Activated CD4-positive, alpha-beta T cell treated with anti-CD3 and anti-CD28 coated beads, Interleukin-2, amount 50 U/mL, for 1 hour (primary cell): Measurements from ENCODE around the gene CCT6A.
"Not testable (repeated sequence)": the region's sequence is repeated elsewhere in the genome, so short reads cannot be mapped to it uniquely, and the experiment has no call there.

Source experiments
- DNase-seq: peaks from one replicate; pipeline ENCODE4 v3.0.0-alpha.2; 2020

CCT6A gene

DNA sequence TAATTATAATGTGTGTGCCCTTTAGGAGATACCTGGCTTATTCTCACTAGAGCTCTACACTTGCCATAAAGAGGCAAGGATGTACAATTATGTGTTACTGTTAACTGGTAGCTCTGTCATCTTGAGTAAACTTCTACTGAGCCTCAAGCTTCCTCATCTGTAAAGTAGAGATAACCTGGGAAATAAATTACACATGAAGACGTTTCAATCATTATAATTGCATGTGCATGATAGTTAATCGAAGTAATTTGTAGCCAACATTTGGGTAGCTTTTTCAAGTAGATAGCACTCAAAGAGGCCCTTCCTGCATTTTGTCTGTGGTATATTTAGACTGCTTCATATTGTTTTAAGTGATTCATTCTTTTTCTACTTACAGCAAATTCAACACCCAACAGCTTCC lies 2.4 kb downstream of the CCT6A start:
- DNase-seq: no peak

DNA sequence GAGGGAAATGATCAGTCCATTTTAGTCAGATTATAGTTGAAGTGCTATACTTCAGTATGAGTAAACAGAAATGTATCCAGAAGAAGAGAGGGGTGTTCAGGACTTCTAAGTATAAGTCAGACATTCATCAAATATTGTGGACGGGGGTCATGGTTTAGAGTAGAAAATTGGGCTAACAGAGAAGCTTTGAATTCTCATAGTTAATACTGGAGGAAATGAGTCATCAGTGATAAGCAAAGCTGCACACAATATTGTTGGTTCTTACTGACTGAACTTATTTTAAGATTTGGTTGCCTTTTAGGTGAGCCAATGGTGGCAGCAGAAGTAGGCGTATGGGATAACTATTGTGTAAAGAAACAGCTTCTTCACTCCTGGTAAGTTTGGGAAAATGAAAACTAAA lies 10.8 kb downstream of the CCT6A start:
- no peak for DNase-seq

DNA sequence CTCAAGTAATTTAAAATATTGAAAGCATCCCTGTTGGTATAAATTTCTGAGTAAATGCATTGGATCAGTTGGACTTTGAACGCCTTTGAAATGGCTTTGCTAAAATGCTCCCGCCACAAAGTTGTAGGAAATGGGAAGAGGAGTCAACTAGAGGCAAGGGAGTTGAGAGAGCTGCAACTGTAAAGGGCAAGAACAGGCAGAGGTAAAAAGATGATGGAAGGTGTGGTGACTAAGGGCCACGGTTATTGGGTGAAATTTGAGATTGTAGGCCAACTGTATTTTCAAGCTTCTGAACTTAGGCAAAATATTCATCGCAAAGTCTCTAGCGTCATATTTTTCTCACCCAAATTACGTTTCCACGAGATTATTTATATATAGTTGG lies 11.9 kb downstream of the CCT6A start:
- DNase-seq: no peak

DNA sequence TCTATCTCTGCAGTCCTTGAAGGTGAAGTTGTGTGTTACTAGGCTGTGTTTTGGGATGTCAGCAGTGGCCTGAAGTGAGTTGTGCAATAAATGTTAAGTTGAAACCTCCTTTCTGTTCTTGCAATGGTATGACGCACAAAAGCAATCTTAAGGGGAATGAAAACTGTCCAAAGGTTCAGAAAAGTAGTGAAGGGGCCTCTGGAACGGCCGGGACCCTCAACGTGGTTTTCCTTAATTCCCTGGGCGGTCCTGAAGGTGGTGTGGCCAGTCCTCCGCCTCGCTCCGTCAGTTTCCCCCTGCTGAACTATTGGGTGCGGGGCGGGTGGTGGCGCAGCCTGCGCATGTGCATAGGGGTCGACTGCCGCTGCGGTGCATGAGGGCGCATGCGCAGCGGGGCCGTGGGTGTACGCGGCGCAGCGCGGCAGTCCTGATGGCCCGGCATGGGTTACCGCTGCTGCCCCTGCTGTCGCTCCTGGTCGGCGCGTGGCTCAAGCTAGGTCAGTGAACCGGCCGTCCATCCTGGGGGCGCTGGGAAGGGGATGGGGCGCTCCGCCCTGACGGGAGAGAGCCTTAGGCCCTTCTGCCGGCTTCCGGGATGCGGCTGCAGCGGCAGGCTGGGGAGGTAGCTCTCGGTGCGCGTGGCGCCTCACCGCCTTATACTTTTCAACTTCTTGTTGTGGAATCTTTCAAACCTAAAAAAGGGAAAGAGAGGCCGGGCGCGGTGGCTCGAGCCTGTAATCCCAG lies 12.5 kb downstream of the CCT6A start, which contains the start of gene SUMF2:
Gene SUMF2, plus strand, starts transcription at position 405 of the 744 bp plus-strand sequence. Its CDS starts 26 bp downstream, at position 431.
- peak; percentile 89 for DNase-seq

DNA sequence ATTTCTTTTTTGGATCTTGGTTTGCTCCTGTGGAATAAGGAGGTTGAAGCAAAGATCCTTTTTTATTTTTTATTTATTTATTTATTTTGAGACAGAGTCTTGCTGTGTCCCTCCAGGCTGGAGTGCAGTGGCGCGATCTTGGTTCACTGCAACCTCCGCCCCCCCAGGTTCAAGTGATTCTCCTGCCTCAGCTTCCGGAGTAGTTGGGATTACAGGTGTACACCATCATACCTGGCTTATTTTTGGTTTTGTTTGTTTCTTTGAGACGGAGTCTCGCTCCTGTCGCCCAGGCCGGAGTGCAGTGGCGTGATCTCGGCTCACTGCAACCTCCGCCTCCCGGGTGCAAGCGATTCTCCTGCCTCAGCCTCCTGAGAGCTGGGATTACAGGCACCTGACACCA lies 14.8 kb downstream of the CCT6A start:
- not testable (repeated sequence) for DNase-seq

DNA sequence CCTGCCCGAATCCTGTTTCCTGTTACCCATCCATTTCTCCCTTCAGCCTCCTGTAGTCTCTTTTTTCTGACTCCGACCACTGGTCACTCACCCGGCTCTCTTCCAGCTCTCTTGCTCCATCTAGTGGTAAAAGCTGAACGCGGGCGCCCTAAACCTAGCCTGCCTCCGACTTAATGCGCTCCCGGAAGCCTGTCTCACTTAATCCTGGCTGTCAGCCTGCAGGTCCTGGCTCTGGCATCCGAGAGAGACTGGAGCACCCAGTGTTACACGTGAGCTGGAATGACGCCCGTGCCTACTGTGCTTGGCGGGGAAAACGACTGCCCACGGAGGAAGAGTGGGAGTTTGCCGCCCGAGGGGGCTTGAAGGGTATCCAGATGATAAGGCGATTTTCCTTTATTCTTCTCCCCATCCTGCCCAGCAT lies 22.8 kb downstream of the CCT6A start:
- peak; percentile 56 for DNase-seq

DNA sequence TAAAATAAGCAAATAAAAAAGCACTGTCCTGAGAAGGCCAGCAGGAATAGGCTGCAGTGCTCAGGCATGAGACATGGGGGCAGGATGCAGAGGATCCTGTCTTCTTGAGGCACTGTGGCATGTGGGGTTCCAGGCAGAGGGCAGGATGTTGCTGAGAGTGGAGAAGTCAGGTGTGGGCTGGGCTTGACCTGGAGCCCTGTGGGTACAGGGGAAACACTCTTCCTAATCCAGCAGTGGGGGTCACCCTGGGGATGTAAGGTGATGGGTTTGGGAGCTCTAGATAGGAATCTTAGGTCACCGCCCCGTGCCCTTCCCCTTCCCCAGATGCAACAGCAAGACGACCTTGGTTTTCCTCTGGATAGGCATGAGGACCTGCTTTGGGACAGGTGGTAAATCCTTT lies 26.1 kb downstream of the CCT6A start:
- DNase-seq: no peak

DNA sequence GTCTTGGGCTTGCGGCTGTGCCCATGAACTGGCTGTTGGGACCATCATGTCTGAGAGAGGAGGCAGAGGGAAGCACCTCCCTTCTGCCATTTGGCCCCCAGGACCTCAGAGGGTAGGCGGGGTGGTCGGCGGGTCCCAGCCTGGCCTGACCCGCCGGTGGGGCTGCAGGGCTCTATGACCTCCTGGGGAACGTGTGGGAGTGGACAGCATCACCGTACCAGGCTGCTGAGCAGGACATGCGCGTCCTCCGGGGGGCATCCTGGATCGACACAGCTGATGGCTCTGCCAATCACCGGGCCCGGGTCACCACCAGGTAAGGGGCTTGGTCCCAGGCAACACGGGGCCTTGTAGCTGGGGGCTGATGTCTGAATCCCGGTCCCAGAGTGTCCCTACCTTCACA lies 26.6 kb downstream of the CCT6A start:
- DNase-seq: no peak

DNA sequence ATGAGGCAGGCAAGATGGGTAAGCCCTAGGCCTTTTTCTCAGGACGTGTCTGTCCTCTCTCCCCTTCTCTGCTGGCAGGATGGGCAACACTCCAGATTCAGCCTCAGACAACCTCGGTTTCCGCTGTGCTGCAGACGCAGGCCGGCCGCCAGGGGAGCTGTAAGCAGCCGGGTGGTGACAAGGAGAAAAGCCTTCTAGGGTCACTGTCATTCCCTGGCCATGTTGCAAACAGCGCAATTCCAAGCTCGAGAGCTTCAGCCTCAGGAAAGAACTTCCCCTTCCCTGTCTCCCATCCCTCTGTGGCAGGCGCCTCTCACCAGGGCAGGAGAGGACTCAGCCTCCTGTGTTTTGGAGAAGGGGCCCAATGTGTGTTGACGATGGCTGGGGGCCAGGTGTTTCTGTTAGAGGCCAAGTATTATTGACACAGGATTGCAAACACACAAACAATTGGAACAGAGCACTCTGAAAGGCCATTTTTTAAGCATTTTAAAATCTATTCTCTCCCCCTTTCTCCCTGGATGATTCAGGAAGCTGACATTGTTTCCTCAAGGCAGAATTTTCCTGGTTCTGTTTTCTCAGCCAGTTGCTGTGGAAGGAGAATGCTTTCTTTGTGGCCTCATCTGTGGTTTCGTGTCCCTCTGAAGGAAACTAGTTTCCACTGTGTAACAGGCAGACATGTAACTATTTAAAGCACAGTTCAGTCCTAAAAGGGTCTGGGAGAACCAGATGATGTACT lies 28.1 kb downstream of the CCT6A start:
- no peak for DNase-seq

DNA sequence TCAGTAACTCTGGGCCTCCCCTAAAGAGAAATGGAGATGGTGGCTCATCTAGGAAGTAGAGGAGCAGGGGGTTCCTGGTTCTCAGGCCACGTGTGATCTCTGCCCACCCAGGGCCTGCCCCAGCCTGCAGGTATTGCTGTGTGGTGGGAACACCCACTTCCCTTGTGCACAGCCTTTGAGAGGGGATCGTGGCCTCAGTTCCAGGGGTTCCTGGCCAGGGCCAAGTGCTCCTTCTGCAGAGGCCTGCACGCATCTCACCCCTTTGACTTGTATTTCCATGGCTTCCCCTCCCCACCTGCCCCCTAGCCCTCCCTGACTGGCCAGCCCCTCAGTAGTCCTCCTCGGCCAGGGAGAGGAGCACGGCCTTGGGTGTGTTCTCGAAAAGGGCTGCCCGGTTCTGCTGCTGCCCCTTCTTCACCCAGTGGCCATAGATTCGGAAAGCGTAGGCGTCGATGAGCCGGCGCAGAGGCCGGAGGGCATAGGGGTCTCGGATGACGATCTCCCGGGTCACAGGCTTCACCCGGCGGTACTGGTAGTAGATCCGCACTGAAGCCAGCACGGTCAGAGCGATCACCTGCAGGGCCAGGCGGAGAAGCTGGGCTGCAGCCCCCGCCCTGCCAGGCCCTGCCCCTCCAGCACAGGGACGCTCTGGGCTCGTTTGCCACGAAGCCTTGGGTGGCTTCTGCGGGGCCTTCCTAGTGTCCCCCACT lies 29.3 kb downstream of the CCT6A start:
- not testable (repeated sequence) for DNase-seq

DNA sequence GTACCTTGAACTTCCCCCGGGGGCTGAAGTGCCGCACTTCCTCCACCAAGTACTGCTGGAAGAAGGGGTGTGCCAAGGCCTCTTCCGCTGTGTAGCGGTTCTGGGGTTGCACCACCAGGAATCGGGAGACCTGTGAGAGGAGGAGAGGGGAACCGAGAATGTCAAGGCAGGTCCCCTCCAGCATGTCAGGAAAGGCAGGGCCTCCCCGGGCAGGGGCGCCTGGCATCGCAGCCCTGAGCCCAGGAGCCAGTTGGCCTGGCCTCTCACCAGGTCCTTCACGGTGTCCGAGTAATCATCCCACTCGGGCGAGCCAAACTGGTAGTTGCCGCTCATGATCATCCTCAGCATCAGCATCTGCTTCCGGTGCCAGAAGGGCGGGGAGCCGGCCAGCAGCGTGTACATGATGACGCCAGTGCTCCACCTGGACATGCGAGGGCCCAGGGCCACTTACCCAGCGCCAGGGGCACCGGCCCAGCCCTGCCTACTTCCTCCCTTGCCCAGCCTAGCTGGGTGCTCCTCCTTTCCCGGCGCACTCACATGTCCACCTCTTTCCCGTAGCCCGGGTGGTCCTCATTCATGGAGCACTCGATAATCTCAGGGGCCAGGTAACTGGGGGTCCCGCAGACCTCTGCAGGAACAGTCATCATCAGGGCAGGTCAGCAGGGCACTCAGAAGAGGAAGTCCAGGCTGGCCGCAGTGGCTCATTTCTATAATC lies 30.2 kb downstream of the CCT6A start:
- no peak for DNase-seq

DNA sequence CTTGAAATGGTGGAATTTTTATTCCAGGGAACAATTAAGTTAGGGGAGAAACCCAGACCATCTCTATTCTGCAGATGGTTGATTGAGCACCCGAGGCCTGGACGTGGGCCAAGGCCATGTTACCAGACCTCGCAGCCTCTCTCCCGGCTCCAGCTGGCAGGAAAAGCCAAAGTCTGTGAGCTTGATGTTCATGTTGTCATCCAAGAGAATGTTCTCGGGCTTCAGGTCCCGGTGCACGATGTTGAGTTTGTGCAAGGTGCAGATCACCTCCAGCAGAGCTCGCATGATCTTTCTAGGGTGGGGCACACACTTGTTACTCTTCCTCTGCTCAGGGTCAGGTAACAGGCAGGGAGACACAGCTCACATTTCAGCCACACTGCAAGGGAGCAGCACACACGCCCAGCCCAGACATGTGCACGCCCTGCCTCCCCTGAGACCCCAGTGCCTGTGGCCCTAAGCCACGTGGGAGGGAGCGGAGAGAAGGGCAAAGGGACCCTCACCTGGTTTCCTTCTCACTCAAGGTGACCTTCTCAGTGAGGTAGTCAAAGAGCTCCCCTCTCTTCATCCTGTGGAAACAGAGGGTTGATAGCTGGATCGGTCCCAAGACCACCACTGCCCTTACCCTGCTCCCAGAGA lies 31.7 kb downstream of the CCT6A start:
- DNase-seq: no peak

DNA sequence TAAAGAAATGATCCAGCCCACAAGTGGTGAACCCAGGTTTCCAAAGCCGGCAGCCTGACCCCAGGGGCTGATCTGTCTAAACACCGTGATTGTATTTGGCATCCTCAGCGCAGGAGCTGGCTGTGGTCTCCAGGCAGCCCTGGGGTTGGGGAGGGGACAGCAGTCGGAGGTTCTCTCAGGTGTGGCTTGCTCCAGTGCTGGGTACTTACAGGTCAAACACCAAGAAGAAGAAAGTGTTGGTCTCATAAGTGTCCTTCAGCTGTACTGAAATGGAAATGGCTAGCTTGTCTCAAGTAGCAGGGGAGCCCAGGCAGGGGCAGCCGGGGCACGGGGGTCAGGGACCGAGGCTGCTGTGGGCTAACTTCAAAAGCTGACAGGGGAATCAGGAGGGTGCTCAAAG lies 35.2 kb downstream of the CCT6A start:
- no peak for DNase-seq

DNA sequence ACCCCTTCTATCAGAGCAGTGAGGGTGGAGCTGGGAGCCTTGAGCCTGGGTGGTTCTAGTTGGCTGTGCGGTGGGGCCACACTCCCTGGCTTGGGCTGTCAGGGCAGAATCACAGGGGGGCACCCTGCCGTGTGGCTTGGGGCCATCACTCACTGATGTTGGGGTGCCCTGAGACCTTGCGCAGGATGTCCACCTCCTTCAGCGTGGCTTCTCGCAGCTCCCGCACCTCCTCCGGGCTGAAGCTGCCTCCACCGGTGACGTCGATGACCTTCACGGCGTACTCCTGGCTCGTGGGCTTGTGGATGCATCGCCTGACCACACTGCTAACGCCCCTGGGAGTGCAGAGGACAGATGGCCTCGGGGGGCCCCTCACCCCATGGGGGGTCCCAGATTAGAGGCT lies 35.9 kb downstream of the CCT6A start:
- DNase-seq: no peak

DNA sequence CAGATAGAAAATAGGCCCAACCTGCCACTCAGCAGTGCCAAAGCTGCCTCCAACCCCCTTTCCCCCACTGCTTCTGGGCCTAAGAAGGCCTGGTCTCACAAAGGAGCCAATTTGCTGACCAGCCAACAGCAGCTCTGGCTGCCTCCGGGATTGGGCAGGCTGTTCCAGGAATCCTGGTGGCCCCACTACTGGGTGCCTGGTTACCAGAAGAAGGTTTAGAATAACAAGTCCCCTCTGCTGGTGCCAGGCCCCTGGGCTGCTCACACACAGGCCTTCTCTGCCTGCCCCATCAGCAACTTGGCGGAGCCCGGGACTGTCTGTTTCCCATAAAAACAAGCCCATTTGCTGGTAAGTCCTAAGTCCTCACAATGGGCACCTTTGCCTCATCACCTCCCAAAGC lies 40.0 kb downstream of the CCT6A start:
- no peak for DNase-seq

DNA sequence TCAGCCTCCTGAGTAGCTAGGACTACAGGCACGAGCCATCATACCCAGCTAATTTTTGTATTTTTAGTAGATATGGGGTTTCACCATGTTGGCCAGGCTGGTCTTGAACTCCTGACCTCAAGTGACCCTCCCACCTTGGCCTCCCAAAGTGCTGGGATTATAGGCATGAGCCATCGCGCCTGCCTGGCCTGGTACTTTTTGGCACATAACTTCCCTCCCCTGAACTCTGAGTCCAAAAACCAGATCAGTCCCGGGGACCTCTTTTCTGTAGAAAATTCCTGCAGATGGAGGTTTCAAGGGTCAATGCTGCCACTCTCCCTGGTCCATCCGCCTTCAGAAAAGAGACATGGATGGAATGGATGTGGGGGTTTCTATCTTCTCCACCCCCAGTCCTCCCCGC lies 40.8 kb downstream of the CCT6A start:
- DNase-seq: not testable (repeated sequence)

DNA sequence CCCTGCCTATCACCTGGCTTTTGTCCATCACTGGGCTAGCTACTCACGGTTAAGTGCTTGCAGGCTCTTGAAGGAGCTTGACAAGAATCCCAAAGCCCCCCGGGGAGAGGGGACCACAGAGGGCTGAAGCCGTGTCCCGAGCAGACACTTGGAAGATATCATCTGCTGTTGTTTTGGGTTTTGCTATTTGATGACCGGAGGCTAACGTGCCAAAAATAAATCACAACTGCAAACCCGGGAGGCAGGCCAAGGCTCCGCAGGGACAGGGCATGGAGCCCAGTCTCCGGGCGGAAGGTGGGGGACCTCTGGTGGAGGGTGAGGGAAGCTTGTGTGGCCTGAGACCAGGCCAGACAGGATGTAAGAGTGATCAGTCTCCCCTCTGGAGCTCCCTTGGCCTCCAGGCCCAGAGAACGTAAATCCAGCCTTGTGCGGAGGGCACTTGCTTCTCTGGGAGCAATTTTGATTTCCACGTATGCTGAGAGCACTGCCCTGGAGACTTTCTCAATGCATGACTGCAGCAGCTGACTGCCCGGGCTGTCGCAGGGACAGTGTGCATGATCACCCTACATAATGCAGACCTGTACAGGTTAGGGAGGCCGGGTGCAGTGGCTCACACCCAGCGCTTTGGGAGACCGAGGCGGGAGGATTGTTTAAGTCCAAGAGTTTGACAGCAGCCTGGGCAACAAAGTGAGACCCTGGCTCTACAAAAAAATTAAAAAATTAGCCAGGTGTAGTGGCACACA lies 41.4 kb downstream of the CCT6A start, which contains the start of gene PHKG1:
Gene PHKG1, minus strand, starts transcription at position 164 of the 743 bp plus-strand sequence. CDS start 4,011 bp downstream, outside the sequence.
- DNase-seq: no peak

DNA sequence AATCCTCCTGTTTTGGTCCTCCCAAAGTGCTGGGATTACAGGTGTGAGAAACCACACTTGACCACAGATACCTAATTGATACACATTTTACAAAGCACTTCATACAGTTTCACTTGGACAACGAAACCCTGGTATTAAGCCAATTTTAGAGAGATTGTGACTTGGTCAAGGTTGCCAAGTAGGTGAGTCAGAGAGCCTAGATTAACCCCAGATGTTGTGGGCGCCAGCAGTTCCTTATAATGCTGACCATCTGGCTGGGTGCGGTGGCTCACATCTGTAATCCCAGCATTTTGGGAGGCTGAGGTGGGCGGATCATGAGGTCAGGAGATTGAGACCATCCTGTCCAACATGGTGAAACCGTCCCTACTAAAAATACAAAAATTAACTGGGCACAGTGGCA lies 46.1 kb downstream of the CCT6A start:
- DNase-seq: no peak

DNA sequence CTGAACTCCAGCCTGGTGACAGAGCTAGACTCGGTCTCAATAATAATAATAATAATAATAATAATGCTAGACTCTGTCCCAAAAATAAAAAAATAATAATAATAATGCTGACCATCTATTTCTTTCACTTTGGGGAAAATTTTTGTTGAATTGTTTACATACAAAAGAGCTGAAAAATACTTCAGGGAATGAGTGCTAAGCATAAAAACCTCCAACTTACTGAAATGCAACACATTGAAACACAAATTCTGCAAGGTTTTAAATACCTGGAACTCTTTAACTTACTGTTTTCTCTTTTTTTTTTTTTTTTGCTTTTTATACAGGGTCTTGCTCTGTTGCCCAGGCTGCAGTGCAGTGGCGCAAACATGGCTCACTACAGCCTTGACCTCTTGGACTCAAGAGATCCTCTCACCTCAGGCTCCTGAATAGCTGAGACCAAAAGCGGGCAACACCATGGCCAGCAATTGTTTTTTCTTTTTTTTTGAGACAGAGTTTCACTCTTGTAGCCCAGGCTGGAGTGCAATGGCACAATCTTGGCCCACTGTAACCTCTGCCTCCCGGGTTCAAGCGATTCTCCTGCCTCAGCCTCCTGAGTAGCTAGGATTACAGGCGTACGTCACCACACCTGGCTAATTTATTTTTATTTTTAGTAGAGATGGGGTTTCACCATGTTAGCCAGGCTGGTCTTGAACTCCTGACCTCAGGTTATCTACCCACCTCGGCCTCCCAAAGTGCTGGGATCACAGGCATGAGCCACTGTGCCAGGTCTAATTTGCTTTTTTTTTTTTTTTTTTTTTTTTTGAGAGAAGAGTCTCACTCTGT lies 46.8 kb downstream of the CCT6A start:
- not testable (repeated sequence) for DNase-seq

DNA sequence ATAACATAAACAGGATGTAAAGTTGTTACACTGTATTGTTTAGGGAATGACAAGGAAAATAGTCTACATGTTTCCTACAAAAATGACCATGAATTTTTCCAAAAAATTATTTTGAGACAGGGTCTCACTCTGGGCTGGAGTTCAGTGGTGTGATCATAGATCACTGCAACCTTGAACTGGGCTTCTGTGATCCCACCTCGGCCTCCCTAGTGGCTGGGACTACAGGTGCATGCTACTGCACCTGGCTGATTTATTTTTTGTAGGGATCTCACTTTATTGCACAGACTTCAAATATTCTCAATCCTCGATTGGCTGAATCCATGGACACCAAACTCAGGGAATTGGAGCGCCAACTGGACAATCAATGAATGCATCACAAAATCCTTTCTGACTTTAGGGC lies 48.1 kb downstream of the CCT6A start:
- DNase-seq: no peak

DNA sequence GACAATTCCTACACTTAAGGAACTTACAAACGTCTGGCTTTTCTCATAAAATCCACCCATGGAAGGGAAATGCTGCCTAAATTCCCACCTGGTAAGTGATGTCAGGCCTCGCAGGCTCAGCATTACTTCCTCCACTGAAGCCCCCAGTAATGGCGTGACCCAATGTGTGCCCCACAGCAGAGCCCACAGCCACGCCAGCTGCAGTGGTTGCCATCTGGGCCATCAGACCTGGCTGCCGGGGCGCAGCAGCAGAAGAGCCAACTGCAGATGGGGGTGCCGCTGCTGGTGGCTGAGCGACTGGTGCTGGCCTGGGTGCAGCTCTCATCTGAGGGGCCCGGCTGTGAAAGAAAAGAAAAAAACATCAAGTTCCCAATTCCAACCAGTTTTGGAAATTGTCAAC lies 52.6 kb downstream of the CCT6A start:
- not testable (repeated sequence) for DNase-seq
